Suprapubic skin (tissue), 4 donors: ENCODE measurements around the gene ZNF335.
"Not testable (repeated sequence)": the region's sequence is repeated elsewhere in the genome, so short reads cannot be mapped to it uniquely, and the experiment has no call there.

Source experiments
- CTCF ChIP-seq, 2 donors: fragments of 200-600 bp in 1 of 2; fragments of 450-650 bp in 1 of 2; sonication (generic) in 1 of 2; IDR thresholded peaks; one replicate each; pipeline ENCODE4 v1.5.1; 2016 to 2019; ENCODE audit warnings: antibody characterized with exemption in 2 of 2, mild to moderate bottlenecking in 1 of 2, moderate library complexity in 1 of 2
- EP300 ChIP-seq: sonication (generic); formaldehyde crosslinking; IDR thresholded peaks from one replicate; pipeline ENCODE4 v1.6.1; 2017; ENCODE audit warnings: antibody characterized with exemption
- POLR2A ChIP-seq, 2 donors: fragments of 450-650 bp; IDR thresholded peaks; one replicate each; pipeline ENCODE4 v1.6.1; 2017; ENCODE audit warnings: antibody characterized with exemption in 2 of 2, mild to moderate bottlenecking in 2 of 2, moderate library complexity in 2 of 2
- POLR2AphosphoS5 ChIP-seq, 3 donors: sonication (generic); formaldehyde crosslinking; IDR thresholded peaks; one replicate each; pipeline ENCODE4 v1.6.1; 2017; ENCODE audit warnings: antibody characterized with exemption in 3 of 3

GRCh38 chr20:45931680-45932079 lies 40.3 kb downstream of the ZNF335 start:
- TF ChIP-seq CTCF (IDR thresholded peaks at IDR 0.05); POLR2AphosphoS5 (IDR thresholded peaks at IDR 0.05); POLR2A (IDR thresholded peaks at IDR 0.05); EP300: not testable (repeated sequence)
